K562 (cell line): ENCODE results near the gene MFSD11. TPM values are rescaled to one million over a fixed set of nuclear protein-coding genes. Genes with fewer than 3 reads are reported as not detected.

Experiments
- CREB3L1 ChIP-seq: fragments of 450-650 bp; IDR thresholded peaks from 2 replicates; pipeline ENCODE4 v1.6.1; 2014; ENCODE audit warnings: low read depth, mild to moderate bottlenecking, moderate library complexity, borderline replicate concordance
- CREM ChIP-seq: IDR thresholded peaks from 2 replicates; pipeline ENCODE4 v1.6.1; 2014; ENCODE audit warnings: antibody characterized with exemption, low read depth
- DMBX1 ChIP-seq: fragments of 250-450 bp; sonication (Bioruptor Pico); IDR thresholded peaks from 2 replicates; pipeline ENCODE4 v1.8.0; 2022; ENCODE audit warnings: inconsistent platforms, mild to moderate bottlenecking, moderate library complexity, borderline replicate concordance
- E2F6 ChIP-seq, 2 experiments: IDR thresholded peaks; 2 replicates each; pipeline ENCODE4 v1.6.1; 2011; ENCODE audit warnings: borderline replicate concordance in 1 of 2, control low read depth in 1 of 2, low read depth in 1 of 2, low read length in 1 of 2, mild to moderate bottlenecking in 1 of 2, mixed read lengths in 1 of 2, moderate library complexity in 1 of 2; ENCODE audit not compliant: insufficient read depth in 1 of 2, insufficient read length in 1 of 2, poor library complexity in 1 of 2, severe bottlenecking in 1 of 2; ENCODE audit errors: extremely low read depth in 1 of 2
- EP300 ChIP-seq: IDR thresholded peaks from 2 replicates; pipeline ENCODE4 v1.6.1; 2012; ENCODE audit warnings: low read length, improper control_type of control experiment
- GTF2E2 ChIP-seq: fragments of 200-800 bp; sonication (Bioruptor generic); IDR thresholded peaks from 2 replicates; pipeline ENCODE4 v1.6.1; 2016; ENCODE audit warnings: missing genetic modification characterization, missing compliant biosample characterization
- JUND ChIP-seq, 2 experiments: IDR thresholded peaks; 2 replicates in 1 of 2; 3 replicates in 1 of 2; pipeline ENCODE4 v1.6.1; 2011; ENCODE audit warnings: borderline replicate concordance in 2 of 2, low read depth in 2 of 2, low read length in 2 of 2, improper control_type of control experiment in 1 of 2, missing biosample characterization in 1 of 2, missing genetic modification characterization in 1 of 2, missing genetic modification reagents in 1 of 2
- KLF10 ChIP-seq: fragments of 250-450 bp; sonication (Bioruptor Pico); IDR thresholded peaks from 2 replicates; pipeline ENCODE4 v1.6.1; 2021; ENCODE audit warnings: matching md5 sums
- NRF1 ChIP-seq, 2 experiments: fragments of 450-650 bp; IDR thresholded peaks in 1 of 2; conservative IDR thresholded peaks in 1 of 2; 2 replicates each; pipeline ENCODE4 v1.6.1; 2014; ENCODE audit warnings: mild to moderate bottlenecking in 2 of 2
- POLR2A ChIP-seq: fragments of 450-650 bp; conservative IDR thresholded peaks from 2 replicates; pipeline ENCODE4 v1.6.1; 2016
- SMARCA4 ChIP-seq: fragments of 450-650 bp; IDR thresholded peaks from 2 replicates; pipeline ENCODE4 v1.6.1; 2016
- ZBTB1 ChIP-seq: sonication (generic); formaldehyde crosslinking; IDR thresholded peaks from 2 replicates; pipeline ENCODE4 v1.8.1; 2023; ENCODE audit warnings: missing genetic modification reagents, low read depth, mild to moderate bottlenecking, borderline replicate concordance
- ZNF280A ChIP-seq: fragments of 450-650 bp; IDR thresholded peaks from 2 replicates; pipeline ENCODE4 v1.6.1; 2018; ENCODE audit warnings: mild to moderate bottlenecking, low read depth; ENCODE audit not compliant: partially characterized antibody
- polyA plus RNA-seq, 8 experiments: library from polyadenylated mRNA; depleted of rRNA in 4 of 8; stranded (reverse) in 5 of 8; unstranded in 3 of 8; fragments of >200 nt; fragmentation: Nextera tagmentation in 2 of 8; fragmentation: Illumina TruSeq in 1 of 8; extraction: Ambion mirVana in 2 of 8; extraction: Trizol in 1 of 8; gene quantifications; 2 replicates each; pipeline versions ENCODE4 v1.2.1 to v1.2.3, GENCODE V29; 2011 to 2014; ENCODE audit warnings: inconsistent platforms in 1 of 8, missing spikeins in 1 of 8
- total RNA-seq, 7 experiments: library from RNA; depleted of rRNA in 6 of 7; stranded (reverse); fragments of >200 nt in 6 of 7; fragmentation: Illumina TruSeq in 2 of 7; extraction: Trizol in 2 of 7; gene quantifications; 2 replicates each; pipeline versions ENCODE4 v1.2.1 to v1.2.3, GENCODE V29; 2011 to 2021; ENCODE audit warnings: low replicate concordance in 1 of 7
- TF ChIP-seq, protein P1 (sequence below), 2 experiments: fragments of 450-650 bp; IDR thresholded peaks; 2 replicates each; pipeline ENCODE4 v1.6.1; 2018; ENCODE audit warnings: mild to moderate bottlenecking in 2 of 2, low read depth in 1 of 2; ENCODE audit not compliant: partially characterized antibody in 2 of 2
- TF ChIP-seq, protein P2 (sequence below): sonication (generic); formaldehyde crosslinking; IDR thresholded peaks from 2 replicates; pipeline ENCODE4 v1.8.0; 2022; ENCODE audit warnings: mild to moderate bottlenecking, missing genetic modification reagents

The MFSD11 gene
- total and polyA plus RNA-seq, 9 of the 15 experiments (the other 6 are each of a cell fraction or from before 2014, with no cell fraction given), result 14.4 to 24.5 (median 19.9) TPM

- TF ChIP-seq E2F6 (IDR thresholded peaks at IDR 0.05; ENCODE audit: borderline replicate concordance in 1 of 2, extremely low read depth in 1 of 2, insufficient read depth in 1 of 2, insufficient read length in 1 of 2, low read depth in 1 of 2, low read length in 1 of 2, poor library complexity in 1 of 2, severe bottlenecking in 1 of 2), result peak in 1 of 2 experiments; percentile 66
- TF ChIP-seq, protein P1, sequence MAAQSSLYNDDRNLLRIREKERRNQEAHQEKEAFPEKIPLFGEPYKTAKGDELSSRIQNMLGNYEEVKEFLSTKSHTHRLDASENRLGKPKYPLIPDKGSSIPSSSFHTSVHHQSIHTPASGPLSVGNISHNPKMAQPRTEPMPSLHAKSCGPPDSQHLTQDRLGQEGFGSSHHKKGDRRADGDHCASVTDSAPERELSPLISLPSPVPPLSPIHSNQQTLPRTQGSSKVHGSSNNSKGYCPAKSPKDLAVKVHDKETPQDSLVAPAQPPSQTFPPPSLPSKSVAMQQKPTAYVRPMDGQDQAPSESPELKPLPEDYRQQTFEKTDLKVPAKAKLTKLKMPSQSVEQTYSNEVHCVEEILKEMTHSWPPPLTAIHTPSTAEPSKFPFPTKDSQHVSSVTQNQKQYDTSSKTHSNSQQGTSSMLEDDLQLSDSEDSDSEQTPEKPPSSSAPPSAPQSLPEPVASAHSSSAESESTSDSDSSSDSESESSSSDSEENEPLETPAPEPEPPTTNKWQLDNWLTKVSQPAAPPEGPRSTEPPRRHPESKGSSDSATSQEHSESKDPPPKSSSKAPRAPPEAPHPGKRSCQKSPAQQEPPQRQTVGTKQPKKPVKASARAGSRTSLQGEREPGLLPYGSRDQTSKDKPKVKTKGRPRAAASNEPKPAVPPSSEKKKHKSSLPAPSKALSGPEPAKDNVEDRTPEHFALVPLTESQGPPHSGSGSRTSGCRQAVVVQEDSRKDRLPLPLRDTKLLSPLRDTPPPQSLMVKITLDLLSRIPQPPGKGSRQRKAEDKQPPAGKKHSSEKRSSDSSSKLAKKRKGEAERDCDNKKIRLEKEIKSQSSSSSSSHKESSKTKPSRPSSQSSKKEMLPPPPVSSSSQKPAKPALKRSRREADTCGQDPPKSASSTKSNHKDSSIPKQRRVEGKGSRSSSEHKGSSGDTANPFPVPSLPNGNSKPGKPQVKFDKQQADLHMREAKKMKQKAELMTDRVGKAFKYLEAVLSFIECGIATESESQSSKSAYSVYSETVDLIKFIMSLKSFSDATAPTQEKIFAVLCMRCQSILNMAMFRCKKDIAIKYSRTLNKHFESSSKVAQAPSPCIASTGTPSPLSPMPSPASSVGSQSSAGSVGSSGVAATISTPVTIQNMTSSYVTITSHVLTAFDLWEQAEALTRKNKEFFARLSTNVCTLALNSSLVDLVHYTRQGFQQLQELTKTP (IDR thresholded peaks at IDR 0.05; ENCODE audit: low read depth in 1 of 2, partially characterized antibody in 2 of 2), result peak in 1 of 2 experiments; percentile 33
- TF ChIP-seq DMBX1, result 0 out of 2 replicates have a peak, but pooled peaks have one; percentile 20
- no peak for TF ChIP-seq ZBTB1 (CRISPR knock-in tag)
- TF ChIP-seq JUND (IDR thresholded peaks at IDR 0.05; ENCODE audit: borderline replicate concordance, low read depth, low read length), result 0 out of 2 replicates have a peak, but pooled peaks have one; percentile 26
- no peak; the same call in 2 of the 3 replicates for TF ChIP-seq JUND (tag; IDR thresholded peaks at IDR 0.05; ENCODE audit: borderline replicate concordance, low read depth, low read length)
- TF ChIP-seq CREB3L1, result peak; percentile 88
- TF ChIP-seq, protein P2, sequence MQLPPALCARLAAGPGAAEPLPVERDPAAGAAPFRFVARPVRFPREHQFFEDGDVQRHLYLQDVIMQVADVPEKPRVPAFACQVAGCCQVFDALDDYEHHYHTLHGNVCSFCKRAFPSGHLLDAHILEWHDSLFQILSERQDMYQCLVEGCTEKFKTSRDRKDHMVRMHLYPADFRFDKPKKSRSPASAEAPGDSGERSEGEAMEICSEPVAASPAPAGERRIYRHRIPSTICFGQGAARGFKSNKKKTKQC (CRISPR knock-in tag), result no peak
- no peak for TF ChIP-seq ZNF280A
- peak; percentile 58 for TF ChIP-seq SMARCA4
- TF ChIP-seq NRF1 (conservative IDR thresholded peaks at IDR 0.05 in 1 of 2, IDR thresholded peaks at IDR 0.05 in 1 of 2), result peak; percentile 87 to 89
- TF ChIP-seq GTF2E2 (tag), result peak; percentile 51
- TF ChIP-seq EP300, result peak; percentile 46; the same call in 1 of the 2 replicates
- TF ChIP-seq POLR2A, result peak; percentile 42; the same call in 1 of the 2 replicates
- no peak for TF ChIP-seq KLF10
- peak; percentile 83 for TF ChIP-seq CREM
Measured at GRCh38 chr17:76725580-76726230, 12.2 kb upstream of the MFSD11 start (continued).
